GM18517 (cell line): Measurements from ENCODE around the gene IER2.
"Not testable (repeated sequence)": the region's sequence is repeated elsewhere in the genome, so short reads cannot be mapped to it uniquely, and the experiment has no call there.

Experiments
- ATAC-seq: cut with Tn5 transposase; IDR thresholded peaks from one replicate; pipeline ENCODE4 v1.9.1; 2021; ENCODE audit warnings: mild to moderate bottlenecking, moderate library complexity; ENCODE audit not compliant: unreplicated experiment

Gene IER2

GRCh38 chr19:13190781-13191540 lies 40.8 kb downstream of the IER2 start:
- no peak for ATAC-seq

GRCh38 chr19:13195678-13196077 lies 45.5 kb downstream of the IER2 start:
- ATAC-seq = no peak

- no peak for ATAC-seq
Observed at GRCh38 chr19:13198634-13199033, 48.4 kb downstream of the IER2 start.

GRCh38 chr19:13202112-13202511 lies 51.9 kb downstream of the IER2 start:
- ATAC-seq = not testable (repeated sequence)
